Medulla oblongata (tissue), 1 donor: ENCODE data around the gene AVPR2.

Source experiments
- DNase-seq: peaks from one replicate; pipeline ENCODE4 v3.0.0-alpha.2; 2015; ENCODE audit errors: extremely low spot score

AVPR2 gene

DNA sequence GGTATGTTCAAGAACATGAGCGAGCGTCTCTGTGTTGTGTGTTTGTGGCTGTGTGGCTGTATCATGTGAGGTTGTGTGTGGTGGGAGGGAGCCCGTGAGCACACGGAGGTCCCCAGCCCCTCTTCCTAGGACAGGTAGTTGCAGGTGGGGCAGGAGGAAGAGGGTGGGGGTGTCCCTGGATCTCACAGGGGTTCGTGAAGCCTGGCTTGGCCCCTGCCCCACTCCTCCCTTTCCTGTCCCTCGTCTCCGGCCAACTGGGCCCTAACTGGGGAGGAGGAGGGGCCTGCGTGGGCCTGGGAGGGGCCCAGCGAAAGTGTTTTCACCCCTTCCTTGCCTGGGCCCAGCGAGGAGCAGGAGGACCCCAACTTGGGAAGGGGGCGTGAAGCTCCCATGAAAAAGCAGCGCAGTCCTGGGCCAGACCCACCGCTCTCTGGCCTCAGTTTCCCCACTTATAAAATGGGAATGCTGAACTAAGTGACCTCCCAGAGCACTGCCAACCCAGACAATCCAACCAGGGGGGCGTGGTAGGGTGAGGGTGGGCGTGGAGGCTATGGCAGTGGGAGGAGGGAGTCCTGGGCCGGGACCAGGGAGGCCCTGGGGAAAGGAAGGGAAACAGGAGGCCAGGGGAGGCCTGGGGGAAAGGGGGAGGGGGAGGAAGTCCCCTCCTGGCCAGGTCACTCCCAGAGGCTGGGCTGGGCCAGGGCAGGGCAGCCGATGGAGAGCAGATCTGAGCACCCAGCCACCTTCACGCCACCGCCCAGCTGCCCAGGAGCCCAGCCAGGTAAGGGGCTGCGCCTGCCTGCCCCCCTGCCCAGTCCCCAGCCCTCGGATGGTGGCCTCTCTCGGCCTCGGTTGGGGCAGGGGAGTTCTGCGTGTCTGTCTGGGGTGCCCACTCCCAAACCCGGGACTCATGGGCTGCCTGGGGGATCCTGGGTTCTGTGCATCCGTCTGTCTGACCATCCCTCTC is at the start of gene AVPR2:
Gene AVPR2 (plus strand): TSS at position 683 of the 967 bp plus-strand sequence. CDS start 473 bp downstream, outside the sequence.
- DNase-seq: no peak

DNA sequence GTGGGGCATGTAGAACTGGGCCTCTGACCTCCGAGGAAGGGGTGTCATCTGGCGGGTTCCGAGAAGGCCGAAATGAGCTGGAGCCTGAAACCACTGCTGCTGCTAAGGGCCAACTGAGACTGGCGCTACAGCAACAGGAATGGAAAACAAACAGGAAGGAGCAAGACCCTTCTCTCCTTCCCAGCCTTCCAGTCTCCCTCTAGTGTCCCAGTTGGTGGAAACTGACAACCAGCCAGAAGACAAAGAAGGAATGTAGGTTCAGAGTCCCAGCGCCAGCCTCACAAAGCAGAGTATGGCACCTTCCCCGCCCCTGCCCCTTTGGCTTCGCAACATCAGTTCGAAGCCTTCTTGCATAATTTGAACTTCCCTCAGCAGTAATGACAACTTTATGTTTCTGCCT is 49.8 kb upstream of the AVPR2 start:
- no peak for DNase-seq

- no peak for DNase-seq
Observed at GRCh38 chrX:153857348-153857903, 47.0 kb upstream of the AVPR2 start.

DNA sequence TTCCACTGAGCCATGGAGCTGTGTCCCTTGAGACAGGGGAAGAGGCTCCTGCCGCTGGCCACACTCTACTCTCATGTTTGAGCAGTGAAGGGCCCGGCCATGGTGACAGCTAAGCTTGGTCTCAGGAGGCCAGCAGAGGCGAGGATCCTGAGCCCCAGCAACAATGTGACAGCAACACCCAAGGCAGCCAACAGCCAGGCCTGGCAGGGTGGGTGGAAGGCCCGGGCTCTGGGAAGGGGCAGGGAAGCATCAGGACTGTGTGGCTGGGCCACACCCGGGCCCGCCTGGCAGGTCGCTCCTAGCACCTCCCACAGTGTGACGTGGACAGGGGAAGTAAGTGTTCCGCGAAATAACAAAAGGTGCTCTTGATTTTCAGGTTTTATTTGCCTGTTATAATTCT is 43.3 kb upstream of the AVPR2 start:
- DNase-seq: no peak

DNA sequence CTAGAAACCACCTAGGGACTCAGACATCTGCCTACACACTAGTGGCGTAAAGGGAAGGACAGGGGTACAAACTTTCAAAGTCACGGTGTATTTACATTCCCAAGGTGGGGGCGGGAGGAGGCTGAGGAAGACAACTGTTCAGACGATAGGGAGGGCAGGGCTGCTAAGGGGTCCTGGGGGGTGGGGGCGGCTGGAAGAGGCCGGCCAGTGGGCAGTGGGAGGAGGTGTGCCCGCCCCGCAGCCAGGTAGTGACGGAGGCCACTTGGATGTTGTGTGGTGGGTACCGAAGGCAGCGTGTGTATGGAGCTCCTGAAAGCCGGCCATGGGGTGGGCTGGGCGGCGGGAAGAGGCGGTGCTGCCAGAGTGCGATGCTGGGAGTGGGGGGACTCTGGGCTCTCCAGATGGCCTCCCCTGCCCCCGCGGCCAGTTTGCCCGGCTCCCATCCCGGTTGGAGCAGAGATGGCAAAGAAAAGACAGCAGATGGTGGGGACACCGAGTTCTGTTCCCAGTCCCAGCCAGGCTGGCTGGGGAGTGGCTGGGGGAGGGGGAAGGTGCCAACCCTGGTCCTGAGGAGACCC is 42.7 kb upstream of the AVPR2 start:
- DNase-seq: no peak

DNA sequence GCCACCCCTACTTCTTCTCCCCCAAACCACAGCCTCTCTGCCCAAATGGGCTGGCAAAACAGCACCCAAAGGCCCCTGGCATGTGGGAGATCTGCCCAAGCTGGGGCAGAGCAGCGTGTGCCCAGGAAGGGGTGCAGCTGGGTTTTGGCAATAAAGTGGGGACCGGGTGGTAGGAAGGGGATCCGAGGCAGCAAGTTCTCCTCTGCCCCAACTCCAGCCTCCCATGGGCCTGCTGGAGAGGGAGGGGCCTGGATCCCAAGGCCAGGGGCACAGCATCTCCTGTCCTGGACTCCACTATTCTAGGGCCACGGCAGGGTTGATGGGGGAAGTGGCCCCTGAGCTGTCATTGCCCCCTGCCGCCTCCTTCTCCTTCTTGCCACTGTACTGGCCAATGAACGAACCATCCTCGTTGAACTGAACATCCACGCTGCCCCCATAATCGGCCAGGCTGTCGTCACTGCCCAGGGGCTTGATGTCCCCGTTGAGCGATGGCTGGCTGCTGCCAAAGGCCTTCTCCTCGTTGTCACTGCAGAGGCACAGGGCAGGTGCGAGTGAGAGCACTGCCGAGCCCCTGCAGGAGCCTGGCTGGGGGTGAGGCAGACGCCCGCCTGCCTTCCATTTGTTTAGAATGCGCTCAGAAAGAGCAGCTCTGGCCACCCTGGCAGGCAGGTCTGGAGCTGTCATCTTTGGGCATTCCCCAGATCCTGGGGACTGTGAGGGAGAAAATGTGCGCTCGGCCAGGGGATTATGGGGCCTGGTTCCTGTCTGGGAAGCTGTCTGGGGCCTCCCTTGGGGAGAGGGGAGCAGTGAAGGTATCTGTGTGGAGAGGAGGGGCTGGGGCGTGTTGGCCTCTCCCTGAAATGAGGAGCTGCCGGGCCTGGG is 41.9 kb upstream of the AVPR2 start:
- DNase-seq: no peak

- no peak for DNase-seq
Observed at GRCh38 chrX:153863251-153863991, 41.1 kb upstream of the AVPR2 start.

GRCh38 chrX:153864101-153864500 is 40.4 kb upstream of the AVPR2 start:
- DNase-seq: no peak

GRCh38 chrX:153864561-153865320 is 39.7 kb upstream of the AVPR2 start:
- DNase-seq: no peak

- DNase-seq: no peak
Observed at GRCh38 chrX:153865321-153865580, 39.2 kb upstream of the AVPR2 start.

DNA sequence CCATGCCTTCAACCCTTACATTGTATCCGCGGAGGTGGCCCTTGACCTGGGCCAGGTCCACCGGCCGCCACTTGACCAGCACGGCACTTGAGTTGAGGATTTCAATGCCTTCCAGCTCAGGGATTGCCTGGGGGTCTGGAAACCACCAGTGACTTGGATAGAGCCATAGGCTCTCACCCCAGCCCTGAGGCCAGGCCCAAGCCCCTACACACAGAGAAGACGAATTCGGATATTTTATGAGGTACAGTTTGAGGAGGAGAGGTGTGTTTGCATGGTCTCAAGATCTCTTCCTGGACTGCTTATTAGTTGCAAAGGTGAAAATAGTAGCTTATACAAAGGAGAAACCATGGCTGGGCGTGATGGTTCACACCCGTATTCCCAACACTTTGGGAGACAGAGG is 38.8 kb upstream of the AVPR2 start:
- no peak for DNase-seq

GRCh38 chrX:153866302-153867019 is 38.0 kb upstream of the AVPR2 start:
- DNase-seq: no peak

- DNase-seq: no peak
Observed at GRCh38 chrX:153867139-153867538, 37.3 kb upstream of the AVPR2 start.

GRCh38 chrX:153867671-153868070 is 36.8 kb upstream of the AVPR2 start:
- DNase-seq: no peak

- no peak for DNase-seq
Observed at GRCh38 chrX:153868576-153869472, 35.6 kb upstream of the AVPR2 start.

GRCh38 chrX:153869473-153870287 is 34.8 kb upstream of the AVPR2 start:
- DNase-seq: no peak

DNA sequence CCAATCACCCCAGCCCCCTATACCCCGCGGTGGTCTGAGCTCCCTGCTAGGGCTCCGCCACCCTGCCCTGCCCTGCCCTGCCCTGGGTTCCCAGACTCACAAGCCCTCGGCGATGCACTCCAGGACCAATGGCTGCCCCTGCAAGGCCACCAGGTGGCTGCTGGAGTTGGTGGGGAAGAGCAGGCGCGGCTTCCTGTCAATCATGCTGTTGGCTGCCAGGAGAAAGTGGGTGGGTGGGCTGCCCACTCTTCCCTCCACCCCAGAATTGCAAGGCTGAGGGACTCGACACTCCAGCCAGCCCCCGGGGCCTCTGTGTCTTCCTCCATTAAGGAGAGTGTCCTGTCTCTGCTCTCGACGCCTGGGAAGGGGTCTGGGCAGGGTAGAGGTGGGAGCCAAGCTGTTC is 34.2 kb upstream of the AVPR2 start:
- DNase-seq: no peak

GRCh38 chrX:153870791-153871360 is 33.6 kb upstream of the AVPR2 start:
- no peak for DNase-seq
